NCI-H2081 (cell line): ENCODE data around the gene BOD1L1.
"Not testable (repeated sequence)": the region's sequence is repeated elsewhere in the genome, so short reads cannot be mapped to it uniquely, and the experiment has no call there.

Experiments used
- DNase-seq, 2 experiments: peaks; one replicate each; lab custom pipeline; 2025; lab: John Stamatoyannopoulos, UW

Gene BOD1L1

DNA sequence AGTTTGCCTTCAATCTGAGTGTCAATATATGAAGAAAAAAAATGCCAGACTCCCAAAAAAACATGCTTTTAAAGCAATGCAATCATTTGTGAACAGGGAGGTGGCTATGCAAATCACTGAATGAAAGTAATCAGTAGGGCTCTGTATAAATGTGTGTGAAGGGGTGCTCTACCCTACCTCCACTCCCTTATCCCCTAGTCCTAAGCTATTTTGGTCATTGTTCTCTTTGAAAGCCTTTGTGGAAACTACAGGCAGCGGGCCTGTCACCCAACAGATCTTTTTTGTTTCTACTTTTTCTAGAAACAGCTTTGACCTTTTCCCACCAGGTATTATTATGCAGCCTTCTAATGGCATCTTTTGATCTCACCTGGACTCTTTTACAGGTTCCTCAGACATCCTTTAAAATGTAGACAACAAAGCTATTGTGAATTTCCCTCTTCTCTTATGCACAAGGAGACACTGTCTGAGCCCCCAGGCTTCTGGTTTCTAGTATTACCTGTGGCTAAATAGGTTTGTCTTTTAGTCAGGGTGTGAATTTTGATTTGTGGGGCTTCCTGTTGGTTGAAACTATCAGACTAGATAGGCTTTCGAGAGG is 9.2 kb downstream of the BOD1L1 start:
- no peak for DNase-seq

DNA sequence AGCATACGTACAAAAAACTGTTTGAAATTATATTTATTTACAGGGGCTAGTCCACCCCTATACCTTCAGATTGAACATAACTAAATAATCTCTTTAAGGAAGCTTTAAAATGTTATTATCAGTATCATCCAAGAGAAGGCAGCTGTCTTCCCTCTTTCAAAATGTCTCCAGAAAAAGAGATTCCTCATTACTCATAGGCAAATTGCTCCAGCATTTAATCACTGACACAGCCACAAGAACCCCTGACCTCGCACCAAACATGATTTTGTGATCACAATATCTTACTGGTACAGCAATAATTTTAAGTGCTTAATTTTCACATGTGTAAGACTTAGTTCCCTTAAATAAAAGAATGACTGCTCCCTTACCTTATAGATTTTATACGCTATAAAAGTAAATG is 9.7 kb downstream of the BOD1L1 start:
- DNase-seq, result no peak

DNA sequence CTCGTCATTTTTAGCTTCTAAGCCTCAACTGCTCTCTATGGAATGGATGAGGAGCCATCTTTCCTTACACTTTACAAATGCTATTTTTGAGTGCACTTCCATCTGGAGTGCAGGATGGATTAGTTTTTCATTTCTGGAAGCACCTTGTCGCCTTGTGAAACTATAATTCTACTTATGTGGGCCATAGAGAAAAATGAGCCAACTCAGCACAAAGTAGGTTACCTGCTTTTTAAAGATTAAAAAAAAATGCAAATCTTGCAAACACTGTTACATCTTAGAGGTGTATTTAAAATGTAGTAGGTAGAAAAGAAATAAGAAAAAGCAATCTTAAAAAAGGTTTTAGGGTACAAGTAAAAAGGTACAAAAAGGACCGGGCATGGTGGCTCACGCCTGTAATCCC is 10.9 kb downstream of the BOD1L1 start:
- DNase-seq, result no peak

DNA sequence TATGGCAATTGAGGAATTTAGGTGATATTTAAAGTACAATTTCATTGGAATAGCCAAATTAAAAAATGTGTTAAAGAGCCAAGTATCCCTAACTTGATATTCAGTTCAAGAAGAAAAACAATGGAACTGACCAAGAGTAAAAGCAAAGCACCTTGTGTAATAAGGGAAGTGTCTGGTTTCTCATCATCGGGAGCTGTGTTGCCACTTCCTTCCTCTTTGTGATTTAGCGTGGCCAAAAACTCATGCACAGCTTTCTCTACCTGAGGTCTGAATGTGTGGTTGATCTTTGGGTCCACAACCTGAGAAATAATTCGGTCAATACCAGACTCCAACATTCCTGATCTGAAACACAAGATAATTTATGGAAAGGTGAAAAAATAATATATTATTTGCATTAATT is 12.4 kb downstream of the BOD1L1 start:
- no peak for DNase-seq

DNA sequence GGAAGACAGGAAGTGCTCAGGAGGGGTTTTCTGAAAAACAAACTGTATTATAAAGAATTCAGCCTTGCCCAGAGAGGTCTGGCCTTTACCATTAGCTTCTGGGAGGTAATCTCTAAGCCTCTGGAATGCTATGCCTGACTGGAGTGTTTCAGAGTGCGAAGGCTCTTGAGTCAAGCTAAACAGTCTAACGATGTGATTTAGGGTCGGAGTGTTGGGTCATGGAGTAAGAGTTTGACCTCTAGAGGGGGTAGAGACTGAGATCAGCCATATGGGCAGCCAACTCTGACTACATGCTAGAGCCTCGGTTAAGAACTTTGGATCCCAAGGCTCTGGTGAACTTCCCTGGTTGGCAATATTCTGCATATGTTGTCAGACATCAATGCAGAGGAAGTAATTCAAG is 15.0 kb downstream of the BOD1L1 start:
- DNase-seq, result no peak

DNA sequence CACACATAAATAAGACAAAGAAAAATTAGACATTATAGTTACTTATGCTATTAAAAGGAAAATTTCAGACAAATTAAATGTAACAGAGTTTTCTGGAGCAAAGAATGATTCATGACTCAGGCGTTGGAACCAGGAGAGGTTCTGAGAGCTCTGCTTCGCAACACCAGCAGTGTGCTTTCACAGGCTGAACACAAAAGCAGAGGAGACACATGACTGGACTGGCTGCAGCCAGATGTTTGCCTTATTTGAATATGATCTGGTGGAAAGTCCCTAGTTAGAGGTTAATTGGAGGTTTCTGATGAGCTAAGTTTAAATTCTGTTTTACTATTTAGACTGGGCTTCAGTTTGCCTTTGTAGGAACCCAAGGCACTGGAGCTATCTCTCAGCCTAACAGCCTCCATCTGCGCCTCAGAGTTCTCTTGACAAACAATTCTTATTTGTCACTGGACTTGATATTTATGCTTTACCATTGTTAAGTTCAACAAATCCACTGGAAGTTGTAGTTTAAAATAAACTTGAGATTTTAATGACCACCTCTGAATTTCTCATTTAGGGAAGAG is 16.2 kb downstream of the BOD1L1 start:
- no peak for DNase-seq

DNA sequence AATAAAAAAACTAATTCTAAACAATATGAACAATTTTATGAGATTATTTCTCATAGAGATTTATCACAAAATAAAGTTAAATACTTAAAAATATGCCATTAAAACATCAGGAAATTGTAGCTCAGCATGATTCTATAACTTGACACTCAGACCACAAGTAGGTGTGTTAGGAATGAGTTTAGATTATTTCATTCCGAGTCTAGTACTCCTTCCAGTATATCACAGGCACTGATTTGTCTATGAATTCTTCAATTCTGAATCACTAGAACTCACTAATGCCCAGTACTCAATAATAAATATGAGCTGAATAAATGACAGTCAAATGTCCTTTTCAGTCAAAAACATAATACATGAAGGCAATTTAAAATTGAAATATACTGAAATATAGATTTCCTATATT is 22.2 kb downstream of the BOD1L1 start:
- DNase-seq, result no peak

DNA sequence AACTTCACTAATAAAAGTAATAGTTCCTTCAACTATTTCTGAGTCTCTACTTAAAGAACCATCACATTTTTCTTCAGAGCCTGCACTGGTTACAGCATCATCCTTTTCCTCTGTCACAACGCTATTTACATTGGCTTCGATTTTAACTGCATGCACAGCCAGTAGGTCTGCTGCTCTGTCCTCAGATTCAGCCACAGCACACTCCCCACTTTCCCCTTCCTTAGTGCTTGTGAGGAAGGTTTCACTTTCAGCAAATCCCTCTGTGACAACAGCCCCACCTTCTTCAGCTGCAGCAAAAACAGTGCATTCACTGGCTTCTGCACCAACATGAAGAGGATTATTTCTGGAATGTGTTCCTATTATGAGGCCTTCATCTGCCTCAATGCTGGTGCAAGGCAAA is 25.7 kb downstream of the BOD1L1 start:
- DNase-seq, result no peak

DNA sequence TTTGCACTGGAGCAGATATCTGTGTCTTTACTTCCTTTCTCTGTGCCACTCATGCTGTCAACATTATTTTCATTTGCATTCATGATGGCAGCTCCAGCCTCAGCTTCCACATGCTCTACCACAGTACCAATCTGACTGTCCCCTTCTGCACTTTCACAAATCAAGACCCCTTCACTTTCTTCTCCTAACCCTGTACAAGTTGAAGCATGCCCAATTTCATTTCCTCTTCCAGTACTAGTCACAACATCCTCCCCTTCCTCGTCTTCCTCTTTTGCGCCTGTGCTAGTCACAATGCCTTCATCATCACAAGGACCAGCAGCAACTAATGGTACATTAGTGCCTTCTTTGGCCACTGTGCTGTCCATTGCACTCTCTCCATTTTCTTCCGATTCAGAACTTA is 26.5 kb downstream of the BOD1L1 start:
- no peak for DNase-seq

DNA sequence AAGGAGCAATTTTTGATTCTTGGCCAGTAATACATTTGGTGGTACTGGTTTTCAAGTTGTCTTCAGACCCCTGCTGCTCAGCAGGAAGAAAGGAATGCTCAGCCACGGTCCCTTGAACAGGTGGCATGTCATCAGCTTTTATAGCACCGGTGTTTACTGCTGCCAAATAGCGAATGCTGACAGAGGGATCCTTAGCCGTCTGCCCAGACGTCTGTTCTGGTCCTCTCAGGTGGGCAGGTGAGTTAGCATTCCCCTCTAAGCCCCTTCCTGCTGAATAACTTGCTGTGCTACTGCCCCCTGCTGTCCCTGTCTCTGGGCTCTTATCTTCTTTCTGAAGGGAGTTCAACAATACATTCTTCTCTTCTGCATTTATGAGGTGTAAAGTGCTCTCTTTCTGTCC is 28.4 kb downstream of the BOD1L1 start:
- no peak for DNase-seq

DNA sequence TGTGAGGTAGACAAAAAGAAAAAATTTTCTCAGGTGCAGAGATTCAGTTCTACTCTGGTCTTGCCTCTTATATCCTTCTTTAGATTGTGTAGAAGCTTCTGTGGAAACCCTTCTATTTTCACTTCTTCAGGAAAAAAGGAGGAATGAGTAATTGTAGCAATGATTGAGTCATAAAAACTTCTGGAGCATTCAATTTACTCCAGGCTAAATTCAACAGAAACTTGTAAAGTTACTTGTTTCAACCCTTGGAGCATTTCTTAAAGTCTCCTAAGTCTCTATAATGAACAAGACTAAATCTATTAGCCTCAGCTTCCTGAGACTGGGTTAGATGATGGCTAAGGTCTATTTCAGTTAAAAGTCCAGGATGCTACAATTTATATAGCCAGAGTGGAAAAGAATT is 29.9 kb downstream of the BOD1L1 start:
- no peak for DNase-seq

DNA sequence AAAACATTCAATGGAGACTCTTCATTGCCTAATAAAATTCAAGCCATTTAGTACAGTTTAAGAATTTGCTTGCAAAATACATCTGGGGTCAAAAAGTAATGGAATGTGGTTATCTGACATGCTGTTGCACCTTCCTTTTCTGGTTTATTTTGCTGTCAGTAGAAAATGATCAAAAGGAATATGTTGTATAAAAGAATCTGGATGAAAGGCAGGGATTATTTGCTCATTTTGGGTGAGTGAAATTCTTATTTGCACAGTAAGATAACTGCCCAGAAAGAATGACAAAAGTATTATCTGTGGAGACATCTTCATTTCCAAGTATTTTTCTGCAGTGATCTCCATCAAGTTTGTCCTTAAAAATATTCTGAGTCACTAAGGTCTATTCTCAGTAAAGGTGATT is 30.4 kb downstream of the BOD1L1 start:
- no peak for DNase-seq

DNA sequence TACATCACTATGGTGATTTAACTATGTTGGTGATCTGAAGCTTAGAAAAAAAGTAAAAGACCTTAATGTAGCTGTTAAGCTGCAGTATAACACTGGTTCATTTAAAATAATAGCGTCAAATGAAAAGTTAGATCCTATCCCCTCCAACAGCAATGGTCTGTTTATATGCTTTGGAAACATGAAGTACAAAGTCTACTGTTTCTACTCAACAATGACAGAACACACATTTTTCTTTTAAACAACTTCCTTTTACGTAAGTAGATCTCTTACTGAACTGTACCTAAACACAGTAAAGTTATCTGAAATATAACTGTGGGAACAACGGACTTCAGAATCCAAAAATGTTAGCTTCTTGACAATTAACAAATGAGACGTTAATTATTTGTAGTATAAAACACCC is 35.3 kb downstream of the BOD1L1 start:
- no peak for DNase-seq

DNA sequence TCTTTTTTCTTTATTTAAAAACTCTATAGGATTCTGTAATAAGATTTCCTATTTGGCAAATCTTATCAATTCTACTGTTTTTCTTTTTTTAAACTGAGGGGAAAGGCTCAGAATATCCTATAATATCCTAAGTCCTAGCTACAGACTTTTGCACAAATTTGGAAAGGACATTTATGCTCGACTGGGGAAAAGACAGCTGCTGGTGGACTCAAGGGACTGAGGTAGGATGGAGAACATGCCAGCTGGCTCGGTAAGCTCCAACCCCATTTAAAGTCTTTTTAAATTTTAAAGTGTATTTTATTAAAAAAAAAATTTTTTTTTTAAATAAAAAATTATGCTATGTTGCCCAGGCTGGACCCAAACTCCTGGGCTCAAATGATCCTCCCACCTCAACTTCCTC is 36.8 kb downstream of the BOD1L1 start:
- DNase-seq, result no peak

DNA sequence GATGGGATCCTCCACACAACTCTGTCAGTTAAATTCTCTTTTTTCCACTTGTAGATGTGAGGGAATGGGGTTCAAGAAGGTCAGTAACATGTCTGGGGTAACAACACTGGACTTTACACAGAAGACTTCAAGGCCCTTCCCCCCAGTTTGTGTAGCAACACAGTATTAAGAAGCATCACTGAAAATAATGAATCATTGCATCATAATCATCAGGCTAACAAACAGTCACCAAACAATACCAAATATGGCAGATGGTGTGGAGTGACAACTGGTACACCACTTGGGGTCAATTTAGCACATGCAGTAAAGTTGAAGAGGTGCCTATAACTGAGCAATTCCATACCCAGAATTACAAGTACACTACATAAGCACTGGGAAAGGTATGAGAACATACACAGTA is 38.6 kb downstream of the BOD1L1 start:
- DNase-seq, result no peak

DNA sequence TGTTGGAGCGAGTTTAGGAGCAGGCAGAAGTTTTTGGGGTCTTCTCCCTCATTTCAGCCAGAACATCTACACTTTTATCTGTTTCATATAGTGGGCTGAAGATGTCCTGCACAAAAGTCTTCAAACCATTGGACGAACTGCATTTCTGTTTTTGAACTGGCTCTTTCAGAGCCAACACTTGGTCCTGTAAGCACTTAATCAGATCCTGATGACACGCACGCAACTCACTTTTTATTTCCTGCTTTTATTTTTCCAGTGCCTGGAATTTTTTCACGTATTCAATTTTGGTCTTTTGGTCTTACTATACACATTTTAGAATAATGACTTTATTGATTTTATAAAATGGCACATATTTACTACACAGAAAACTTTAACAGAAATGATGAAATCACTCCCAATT is 43.0 kb downstream of the BOD1L1 start:
- no peak for DNase-seq

DNA sequence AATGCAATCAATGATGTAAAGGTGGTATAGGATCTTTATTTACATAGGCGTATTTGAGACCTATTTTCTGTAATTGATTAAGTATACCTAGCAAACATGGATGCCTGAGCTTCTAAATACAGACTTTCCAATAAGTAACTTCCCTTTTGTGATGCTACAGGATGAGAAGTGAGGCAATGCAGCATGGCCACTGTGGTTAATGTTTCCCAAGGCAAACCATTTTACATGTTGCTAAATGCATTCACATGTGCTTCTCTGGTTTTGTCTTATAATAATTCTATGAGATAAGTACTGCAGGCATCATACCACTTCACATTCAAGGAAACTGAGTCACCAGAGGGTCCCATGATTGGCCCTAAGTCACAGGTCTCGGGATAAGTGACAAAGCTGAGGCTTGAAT is 47.5 kb downstream of the BOD1L1 start:
- no peak for DNase-seq

DNA sequence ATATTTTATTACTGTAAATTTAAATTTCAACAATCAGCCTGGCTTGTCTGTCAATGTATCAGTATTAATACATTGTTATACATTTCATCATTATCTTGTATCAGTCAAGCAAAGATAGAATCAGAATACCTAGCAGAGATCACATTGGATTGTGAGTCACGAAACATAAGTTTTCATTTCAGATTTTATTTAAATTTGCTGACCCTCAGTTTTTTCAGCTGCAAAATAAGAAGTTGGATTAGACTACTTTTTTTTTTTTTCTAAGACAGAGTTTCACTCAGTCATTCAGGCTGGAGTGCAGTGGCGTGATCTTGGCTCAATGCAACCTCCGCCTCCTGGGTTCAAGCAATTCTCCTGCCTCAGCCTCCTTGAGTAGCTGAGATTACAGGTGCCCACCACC is 49.9 kb downstream of the BOD1L1 start:
- no peak for DNase-seq

DNA sequence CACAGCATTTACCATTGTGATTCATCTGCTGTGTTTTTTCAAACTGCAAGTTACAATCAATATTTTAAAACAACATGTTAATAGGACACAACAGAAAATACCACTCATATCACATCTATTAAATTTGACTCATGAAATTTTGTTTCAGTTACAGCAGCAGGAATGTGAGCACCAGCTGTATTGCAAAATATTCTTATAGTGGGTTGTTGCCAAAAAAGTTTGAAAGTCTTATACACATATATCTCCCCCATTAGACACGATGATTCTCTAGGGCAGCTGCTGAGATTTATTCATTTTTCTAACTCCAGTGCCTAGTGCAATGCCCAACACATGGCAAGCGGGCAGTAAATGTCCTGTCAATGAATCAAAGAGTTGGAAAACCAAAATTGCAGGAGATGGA is 56.6 kb downstream of the BOD1L1 start:
- no peak for DNase-seq

DNA sequence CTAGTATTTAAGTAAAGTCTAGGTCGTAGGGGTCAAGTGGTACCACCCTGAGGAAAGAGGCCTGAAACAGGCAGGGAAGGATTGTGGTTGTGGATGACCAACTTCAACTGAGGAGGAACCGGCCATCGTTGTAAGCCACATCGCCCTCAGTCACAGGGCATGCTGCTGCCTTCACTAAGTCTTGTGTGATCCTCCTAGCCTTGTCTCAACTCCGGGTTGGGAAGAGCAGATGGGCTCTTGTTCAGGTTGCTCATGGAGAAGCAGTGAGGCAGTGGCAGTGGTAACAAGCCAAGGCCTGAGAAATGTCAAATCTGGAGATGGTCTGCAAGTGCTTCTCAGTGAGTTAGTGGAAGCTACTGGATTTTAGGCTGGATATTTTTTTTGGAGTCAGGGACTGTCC is 60.4 kb downstream of the BOD1L1 start:
- DNase-seq, result no peak

DNA sequence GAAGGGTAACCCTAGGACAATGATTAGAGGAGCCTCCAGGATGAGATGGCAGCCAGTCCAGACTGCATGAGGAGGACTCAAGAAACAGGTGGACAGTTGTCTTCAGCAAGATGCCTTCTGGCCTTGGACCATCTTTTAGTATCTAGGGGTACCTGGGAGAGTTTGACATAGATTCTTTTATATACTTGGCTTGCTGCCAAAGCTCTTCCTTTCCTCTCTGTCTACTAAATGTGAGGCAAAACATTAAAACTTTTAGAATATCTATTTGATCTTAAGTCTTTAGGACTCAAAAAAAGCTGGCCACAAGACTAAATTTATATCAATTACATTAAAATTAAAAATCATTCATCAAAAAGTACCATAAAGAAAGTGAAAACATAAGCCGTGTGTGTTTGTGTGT is 64.6 kb downstream of the BOD1L1 start:
- no peak for DNase-seq

DNA sequence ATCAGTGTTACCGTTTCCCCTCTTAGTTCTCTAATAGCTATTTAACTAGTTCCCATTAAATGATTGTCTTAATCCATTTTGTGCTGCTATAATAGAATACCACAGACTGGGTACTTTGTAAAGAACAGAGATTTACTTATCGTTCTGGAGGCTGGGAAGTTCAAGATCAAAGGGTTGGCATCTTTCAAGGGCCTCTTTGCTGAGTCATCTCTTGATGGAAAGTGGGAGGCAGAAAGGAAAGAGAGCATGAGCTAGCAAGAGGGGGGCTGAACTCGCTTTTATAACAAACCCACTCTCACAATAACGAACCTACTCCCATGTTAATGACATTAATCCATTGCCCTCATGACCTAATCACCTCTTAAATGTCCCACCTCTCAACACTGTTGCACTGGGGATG is 65.9 kb downstream of the BOD1L1 start:
- DNase-seq, result no peak

DNA sequence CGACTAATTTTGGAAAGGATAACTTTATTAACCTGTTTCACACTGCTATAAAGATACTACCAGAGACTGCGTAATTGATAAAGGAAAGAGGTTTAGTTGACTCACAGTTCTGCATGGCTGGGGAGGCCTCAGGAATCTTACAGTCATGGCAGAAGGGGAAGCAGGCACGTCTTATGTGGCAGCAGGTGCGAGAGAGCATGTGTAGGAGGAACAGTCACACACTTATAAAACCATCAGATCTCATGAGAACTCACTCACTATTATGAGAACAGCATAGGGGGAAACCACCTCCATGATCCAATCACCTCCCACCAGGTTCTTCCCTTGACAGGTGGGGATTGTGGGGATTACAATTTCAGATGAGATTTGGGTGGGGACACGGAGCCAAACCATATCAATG is 67.4 kb downstream of the BOD1L1 start:
- DNase-seq, result not testable (repeated sequence)

DNA sequence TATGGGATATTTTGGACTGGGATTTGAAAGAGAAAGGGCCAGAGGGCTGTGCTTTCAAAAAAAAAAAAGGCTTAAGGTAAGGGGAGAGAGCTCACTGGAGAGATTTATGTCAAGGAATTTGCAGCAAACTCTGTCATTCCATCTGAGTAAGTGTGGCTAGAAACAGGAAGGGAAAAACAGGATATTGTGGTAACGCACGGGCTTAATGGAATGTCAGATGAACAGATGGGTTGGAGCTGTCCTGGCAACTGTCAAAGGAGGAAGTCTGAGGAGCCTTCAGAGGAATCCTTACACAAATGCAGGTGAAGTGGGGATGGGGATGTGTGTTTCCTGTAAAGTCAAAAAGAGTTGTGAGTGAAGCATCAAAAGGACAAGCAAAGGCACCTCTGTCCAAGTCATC is 68.1 kb downstream of the BOD1L1 start:
- DNase-seq, result no peak

DNA sequence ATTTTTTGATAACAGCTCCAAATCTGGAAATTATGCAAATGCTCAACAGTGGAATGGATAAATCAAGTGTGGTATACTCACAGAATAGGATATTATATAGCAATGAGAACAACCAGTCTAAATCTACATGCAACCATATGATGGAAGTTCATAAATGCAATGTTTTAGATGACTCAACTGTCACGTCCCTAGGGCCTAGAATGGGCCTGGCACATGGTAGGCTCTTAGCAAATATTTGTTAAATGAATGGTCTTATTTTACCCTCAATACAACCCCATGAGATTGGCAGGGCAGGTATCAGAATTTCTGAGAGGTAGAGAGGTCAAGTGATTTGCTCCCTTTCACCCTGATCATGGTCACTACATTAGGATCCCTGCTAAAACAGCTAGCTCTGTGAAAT is 68.6 kb downstream of the BOD1L1 start:
- no peak for DNase-seq
